GM18502 (cell line): ENCODE measurements around the gene BAZ2A.

Experiments used
- ATAC-seq: cut with Tn5 transposase; IDR thresholded peaks from one replicate; pipeline ENCODE4 v1.9.1; 2021; ENCODE audit warnings: mild to moderate bottlenecking; ENCODE audit not compliant: unreplicated experiment, poor library complexity

Gene BAZ2A

DNA sequence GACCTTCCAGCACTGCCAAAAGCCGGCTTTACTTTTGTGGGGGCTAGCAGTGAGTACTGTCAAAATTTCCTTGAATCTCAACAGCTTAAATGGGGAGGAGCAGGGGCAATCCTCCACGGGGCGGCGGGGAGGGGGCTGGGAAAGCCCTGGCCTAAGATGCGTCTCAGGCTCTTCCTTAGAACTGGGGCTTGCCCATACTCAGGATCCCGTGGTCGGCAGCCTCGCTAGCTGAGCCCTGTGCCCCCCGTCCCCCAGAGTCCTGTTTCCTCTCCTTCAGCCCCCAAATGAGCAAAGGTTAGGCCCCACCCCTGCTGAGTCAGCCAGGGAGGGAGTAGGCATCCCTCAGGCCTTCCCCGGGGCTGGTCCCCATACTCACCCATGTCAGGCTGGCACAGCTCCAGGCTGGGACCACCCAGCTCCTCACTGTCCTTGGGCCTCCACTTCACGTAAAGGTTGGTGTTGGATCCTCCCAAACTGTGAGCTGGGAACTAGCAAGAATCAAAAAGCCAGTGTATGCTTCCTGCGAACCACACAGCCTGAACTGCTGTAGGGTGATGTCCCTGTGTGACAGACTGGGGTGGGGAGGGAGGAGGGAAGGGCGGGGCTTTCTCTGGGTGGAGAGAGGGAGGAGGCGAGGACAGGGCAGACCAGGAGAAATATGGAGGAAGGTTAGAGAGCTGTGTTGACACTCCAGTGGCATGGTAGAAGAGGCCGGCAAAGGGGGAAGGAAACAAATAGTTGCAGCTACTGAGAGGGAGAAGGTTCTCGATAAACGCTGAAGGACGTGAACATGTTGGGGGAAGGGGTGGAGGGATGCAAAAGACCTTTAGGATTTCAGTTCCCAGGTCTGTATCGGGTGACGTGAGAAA, 5.9 kb upstream of the BAZ2A start:
- peak; percentile 51 for ATAC-seq

- ATAC-seq = peak; percentile 30
These were observed 5.0 kb upstream of the BAZ2A start for GRCh38 chr12:56634837-56635791.

DNA sequence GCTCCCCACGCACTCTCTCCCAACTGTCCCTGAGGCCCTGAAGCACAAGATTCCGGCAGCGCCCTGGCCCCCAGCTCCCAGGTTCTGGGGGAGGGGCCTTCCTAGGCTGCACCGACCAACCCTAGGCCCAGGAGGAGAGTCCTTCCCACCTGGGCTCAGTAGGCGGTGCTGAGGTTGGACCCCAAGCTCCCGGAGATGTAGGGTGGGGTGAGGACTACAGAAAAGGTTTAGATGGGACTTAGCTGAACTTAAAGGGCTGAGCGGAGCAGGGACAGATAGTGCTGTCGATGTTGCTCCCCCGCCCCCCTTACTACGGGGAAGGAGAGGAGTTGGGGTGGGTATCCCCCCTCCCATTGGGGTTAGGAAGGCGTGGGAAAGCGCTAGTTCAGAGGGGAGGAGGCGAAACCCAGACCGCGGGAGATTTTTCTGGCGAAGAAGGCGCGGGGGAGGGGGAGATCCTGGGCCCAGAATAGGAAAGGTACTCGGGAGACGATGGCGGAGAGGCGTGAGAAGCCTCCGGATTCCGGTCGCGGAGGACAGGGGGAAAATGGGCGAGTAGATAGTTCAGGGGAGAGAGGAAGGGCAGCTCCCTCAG, 4.2 kb upstream of the BAZ2A start:
- no peak for ATAC-seq

DNA sequence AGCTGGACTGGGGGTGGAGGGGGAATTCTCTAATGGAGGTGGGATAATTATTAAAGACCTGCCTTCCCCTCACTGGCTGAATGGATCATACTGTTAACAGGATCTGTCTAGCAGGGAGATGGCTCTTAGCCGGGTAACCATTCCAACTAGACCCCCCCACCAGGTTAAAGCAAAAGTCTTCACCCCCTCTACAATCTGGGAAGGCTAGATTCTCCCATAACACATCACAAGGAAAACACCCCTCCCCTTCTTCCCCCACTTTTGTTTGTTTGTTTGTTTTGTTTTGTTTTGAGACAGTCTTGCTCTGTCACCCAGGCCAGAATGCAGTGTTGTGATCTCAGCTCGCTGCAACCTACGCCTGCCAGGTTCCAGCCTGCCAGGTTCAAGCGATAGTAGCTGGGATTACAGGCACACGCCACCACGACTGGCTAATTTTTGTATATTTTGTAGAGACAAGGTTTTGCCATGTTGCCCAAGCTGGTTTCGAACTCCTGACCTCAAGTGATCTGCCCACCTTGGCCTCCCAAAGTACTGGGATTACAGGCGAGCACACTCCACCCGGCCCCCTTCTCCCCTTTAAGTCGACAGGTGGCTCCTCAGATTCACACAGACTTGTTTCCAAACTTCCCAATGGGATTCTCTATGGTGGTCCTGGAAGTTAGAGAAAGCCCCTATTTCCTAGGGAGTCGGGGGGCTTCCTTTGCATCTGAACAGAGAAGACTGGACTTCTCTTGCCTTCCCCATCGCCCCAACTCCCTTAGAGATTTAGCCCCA, 3.5 kb upstream of the BAZ2A start:
- ATAC-seq = no peak

GRCh38 chr12:56632701-56633467, 2.8 kb upstream of the BAZ2A start:
- no peak for ATAC-seq

DNA sequence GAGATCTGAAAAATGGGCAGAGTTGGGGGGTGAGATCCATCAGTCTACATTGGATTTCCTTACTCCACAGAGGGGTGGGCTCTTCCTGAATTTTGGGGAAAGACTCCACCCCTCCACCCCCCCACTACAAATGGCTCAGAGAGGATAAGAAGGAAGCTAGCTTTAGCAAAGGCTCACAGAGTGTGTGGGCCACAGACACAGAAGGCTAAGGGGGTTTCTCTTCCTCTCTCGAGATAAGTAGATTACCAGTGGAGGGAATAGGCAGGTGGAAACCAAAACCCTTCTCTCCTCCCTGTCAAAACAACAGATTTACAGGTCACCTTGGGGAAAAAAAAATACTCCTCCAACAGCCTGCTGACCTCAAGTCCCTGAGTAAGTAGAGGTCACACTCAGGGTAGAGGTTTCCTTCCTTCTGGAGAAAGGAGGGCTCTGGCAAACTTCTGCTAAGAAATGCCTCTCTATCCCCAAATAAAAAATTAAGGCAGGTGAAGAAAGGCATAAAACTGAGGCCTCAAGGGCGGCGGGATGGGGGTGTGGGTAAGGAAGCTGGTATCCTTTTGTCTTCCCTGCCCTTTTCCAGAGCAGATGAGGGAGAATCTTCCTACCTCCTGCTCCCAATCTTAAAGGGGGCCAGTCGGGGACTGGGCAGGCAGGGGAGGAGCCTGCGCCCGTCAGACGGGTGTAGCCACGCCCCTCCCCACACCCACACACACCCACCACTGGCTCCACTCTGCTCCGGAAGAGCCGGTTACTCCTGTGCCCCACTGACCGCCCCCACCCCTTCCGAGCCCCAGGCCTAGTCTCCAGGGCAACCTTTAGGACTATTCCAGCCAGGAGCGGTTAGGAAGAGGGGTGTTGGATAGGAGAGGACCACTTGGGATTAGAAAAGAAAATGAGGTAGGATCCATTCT, 1.9 kb upstream of the BAZ2A start:
- peak; percentile 20 for ATAC-seq

GRCh38 chr12:56629459-56630179, 507 bp downstream of the BAZ2A start:
- no peak for ATAC-seq

DNA sequence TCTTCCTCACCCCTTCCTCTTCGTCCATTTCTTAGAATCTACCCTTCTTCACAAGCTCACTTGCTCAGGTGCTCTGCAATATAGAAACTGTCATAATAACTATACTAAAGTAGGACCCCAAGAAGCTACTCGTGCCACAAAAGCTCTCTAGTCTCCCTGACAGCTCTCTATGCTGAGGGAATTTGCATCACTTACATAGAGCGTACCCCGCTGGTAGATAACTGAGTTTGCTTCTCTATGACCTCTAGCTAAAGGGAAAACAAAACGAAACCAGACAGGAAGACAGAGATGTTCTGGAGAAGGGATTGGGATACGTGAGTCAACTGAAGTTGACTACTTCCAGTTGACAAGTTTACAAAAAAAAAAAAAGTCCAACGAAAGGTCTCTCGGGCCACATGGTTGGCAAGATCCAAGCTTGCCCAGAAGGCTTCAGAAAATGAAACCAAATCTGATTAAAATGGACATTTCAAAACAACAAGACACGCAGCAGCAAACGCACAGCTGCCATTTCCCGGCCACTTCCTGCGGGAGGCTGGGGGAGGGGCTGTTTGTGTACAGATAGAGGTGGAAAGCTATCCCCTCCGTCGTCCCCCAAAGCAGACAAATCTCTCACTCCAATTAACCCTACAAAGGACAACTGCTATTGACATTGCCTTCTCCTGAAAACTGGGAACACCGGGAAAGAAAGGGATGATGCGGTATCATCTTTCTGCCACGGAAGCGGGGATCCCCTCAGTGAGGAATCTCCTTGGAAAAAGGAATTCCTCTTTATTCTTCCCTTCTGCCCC, 1.3 kb downstream of the BAZ2A start:
- no peak for ATAC-seq

DNA sequence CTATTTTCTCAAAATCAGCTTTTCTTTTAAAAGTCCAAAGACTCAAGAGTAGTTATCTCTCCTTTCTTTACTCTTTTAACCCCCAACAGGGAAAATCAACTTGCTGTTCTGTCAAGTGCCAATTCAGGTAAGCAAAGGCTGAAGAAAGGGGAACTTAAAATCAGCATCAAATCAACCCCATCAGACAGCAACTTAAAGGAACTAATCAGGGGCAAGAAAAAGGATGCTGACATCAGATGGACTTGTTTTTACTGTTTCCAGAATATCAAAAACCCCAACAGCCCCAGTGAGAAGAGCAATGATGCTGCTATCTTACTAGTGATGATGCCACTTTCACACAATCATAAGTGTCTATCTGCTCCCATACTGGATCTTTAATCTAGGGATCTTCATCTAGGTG, 3.4 kb downstream of the BAZ2A start:
- no peak for ATAC-seq

DNA sequence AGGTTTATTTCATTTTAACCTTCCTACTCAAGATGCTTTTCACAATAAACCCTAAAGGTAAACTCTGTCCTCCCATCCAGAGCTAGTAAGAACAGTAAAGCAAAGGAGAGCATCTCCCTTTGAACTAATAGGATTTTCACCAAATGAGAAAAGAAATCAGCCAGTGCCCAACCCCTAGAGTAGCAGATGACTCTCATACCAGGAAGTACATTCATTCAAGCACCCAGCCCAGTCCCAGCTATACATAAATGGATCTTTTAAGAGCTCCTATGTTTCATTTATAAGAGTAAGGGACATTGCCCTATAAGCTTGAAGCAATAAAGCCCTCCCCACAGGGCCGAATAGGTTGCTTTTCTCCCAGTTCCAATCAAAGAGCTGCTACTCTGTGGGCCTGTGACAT, 7.6 kb downstream of the BAZ2A start:
- no peak for ATAC-seq

DNA sequence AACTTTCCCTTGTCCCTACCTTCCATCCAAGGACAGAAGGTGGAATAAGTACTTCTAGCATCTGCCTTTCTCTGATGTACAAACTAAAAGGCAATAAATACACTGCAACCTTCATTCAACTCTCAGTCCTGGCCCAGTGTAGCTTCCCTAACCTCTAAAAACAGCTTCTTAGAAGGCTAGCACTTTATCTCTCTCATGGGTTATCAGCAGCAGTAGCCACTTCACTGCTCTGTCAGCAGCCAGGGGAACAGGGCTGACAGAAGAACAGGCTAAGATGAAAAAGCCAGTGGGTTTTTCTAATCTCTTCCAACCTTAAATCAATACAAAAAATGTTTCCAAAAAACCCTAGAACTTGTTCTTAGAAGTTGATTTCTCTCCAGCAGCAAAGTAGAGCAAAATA, 13.2 kb downstream of the BAZ2A start:
- ATAC-seq = no peak

DNA sequence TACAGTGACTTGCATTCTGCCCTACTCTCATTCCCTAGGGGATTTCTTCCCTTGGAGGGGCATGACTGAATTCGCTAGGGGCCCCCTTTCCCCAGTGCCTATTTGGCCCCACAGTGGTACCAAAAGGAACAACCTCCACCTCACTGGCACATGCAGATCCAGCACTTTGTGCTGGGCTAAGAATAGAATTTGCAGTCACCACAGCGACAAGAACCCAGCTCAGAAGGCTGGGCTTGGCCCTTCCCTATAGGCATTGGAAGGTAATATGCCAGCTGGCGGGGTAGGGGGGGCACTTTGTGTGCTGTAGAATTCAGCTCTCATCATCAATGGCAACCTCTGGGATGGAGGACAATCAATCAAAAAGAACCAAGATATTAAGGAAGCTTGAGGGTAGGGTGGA, 13.9 kb downstream of the BAZ2A start:
- no peak for ATAC-seq

DNA sequence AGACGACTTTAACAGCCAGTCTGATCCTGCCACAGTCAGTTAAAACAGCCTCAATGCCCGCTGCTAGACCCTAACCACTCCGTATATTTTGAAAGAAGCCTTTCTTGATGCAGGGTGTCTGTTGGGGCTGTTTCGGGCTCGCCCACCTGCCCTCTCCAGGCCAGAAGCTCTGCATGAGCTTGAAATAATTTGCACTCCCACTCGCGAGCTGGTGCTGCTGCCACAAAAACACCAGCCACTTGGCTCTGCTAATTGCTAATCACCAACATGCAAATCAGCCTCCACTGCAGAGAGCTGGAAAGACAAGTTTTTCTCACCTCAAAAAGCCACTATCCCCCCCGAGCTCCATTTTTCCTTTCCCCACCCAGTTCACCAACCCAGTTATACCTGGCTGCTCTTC, 15.5 kb downstream of the BAZ2A start:
- no peak for ATAC-seq

GRCh38 chr12:56604355-56604754, 25.8 kb downstream of the BAZ2A start:
- ATAC-seq = no peak

DNA sequence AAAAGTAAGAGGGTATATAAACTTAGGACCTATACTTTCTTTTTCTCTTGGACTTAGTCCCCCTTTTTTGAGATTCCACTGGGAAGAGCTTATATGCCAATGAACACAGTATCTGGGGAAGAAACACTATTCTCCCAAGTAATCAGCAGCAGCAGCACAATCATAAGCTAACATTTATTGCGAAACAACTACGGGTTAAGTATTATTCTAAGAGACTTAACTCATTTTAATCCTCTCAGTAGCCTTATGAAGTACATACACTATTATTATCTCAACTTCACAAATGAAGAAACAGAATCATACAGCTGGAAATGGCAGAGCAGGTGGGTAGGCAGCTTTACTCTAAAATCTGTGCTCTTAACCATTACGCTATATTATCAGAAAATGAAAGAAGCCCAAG, 27.9 kb downstream of the BAZ2A start:
- no peak for ATAC-seq

DNA sequence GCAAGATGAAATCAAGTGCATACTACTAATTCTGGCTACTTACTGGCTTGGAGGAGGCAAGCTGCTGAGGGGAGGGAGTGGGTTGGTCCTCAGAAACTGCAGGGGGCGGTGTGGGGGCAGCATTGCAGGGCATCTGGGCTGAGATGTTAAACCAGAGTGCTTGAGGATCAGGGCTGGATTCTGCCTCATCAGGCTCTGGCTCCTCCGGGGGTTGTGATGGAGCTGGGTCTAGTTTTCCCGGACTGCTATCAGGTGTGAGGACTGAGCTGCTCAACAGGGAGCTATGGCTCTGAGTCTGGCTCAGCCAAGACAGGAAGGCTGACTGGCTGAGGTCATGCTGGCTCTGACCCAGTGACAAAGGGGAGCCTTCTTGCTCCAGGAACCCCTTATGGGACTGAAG, 28.6 kb downstream of the BAZ2A start:
- no peak for ATAC-seq

GRCh38 chr12:56600753-56601152, 29.4 kb downstream of the BAZ2A start:
- no peak for ATAC-seq
